ENCODE measurements around the gene CCDC47.

- TF ChIP-seq POLR2A (IDR thresholded peaks at IDR 0.05) (no peak), CTCF (IDR thresholded peaks at IDR 0.05) (no peak), EP300 (IDR thresholded peaks at IDR 0.05) (no peak)
Observed at GRCh38 chr17:63800783-63801182, 27.4 kb upstream of the CCDC47 start.
